Naive B cell (primary cell): ENCODE data around the gene TBR1. TPM values are rescaled to one million over a fixed set of nuclear protein-coding genes. Genes with fewer than 3 reads are reported as not detected.
A peak's percentile ranks its signal among the peaks of the same experiment; 100 is the strongest.

Experiments used
- ATAC-seq, 2 donors: fragments of 150-1000 bp; cut with Tn5 transposase; 2 replicates each; pipeline ENCODE4 v1.10.0; 2021; ENCODE audit warnings: low read depth in 2 of 2, mild to moderate bottlenecking in 2 of 2, moderate library complexity in 2 of 2
- DNase-seq: peaks from one replicate; pipeline ENCODE4 v3.0.0; 2022
- H3K27ac Mint-ChIP-seq, 6 donors: one replicate each; pipeline ENCODE4 v1.8.0; 2020 to 2022; ENCODE audit warnings: mild to moderate bottlenecking in 6 of 6, mixed read lengths in 6 of 6, moderate library complexity in 5 of 6, inconsistent platforms in 2 of 6
- H3K27me3 Mint-ChIP-seq, 3 donors: one replicate each; pipeline ENCODE4 v1.8.0; 2021 to 2022; ENCODE audit warnings: mixed read lengths in 3 of 3, mild to moderate bottlenecking in 1 of 3
- H3K36me3 Mint-ChIP-seq, 2 donors: one replicate each; pipeline ENCODE4 v1.8.0; 2020 to 2022; ENCODE audit warnings: mixed read lengths in 2 of 2, inconsistent platforms in 1 of 2, mild to moderate bottlenecking in 1 of 2
- H3K4me1 Mint-ChIP-seq, 3 donors: one replicate each; pipeline ENCODE4 v1.8.0; 2020 to 2022; ENCODE audit warnings: mixed read lengths in 3 of 3, inconsistent platforms in 1 of 3, mild to moderate bottlenecking in 1 of 3, moderate library complexity in 1 of 3
- H3K4me3 Mint-ChIP-seq, 8 donors: one replicate each; pipeline ENCODE4 v1.8.0; 2020 to 2022; ENCODE audit warnings: mild to moderate bottlenecking in 8 of 8, mixed read lengths in 8 of 8, moderate library complexity in 8 of 8, inconsistent platforms in 2 of 8
- H3K9me3 Mint-ChIP-seq, 7 donors: one replicate each; pipeline ENCODE4 v1.8.0; 2020 to 2022; ENCODE audit warnings: mixed read lengths in 7 of 7, mild to moderate bottlenecking in 5 of 7, inconsistent platforms in 2 of 7, moderate library complexity in 1 of 7
- polyA plus RNA-seq, 6 donors: library from polyadenylated mRNA; unstranded; fragments of 300-500 nt; fragmentation: Illumina TruSeq; gene quantifications; one replicate each; pipeline ENCODE4 v1.2.3, GENCODE V29; 2021; ENCODE audit warnings: low read depth in 6 of 6

The TBR1 gene
- polyA plus RNA-seq, 6 donors from 2014 or later = not detected

DNA sequence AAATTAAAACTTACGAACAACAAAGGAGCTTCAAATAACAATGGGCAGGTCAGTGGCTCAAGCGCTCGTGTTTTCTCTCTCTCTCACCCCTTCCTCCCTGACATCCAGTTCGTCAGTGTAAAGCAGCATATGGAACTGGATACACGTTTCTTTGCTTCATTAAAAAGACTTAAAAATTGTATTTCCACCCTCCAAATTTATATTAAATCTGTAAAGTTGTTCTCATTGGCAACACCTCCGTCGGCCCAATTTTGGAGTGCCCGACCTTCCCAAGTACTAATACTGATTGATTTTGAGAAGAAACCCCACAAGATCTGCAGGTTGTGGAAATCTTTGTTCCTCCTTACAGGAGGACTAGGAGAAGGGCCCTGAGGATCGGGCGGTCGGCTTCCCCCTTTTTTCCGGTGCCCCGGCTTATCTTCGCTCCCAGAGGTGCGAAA is 2.2 kb downstream of the TBR1 start:
- peak overlapping the region in 3 of 6 donors; percentile 9 to 48 (median 10) for H3K27ac Mint-ChIP-seq
- H3K4me1 Mint-ChIP-seq = peaks cover 47 to 59% (median 48%) of the 10 kb centered on the region in 3 donors
- ATAC-seq = no peak
- no peaks in the 10 kb centered on the region for H3K36me3 Mint-ChIP-seq
- peaks cover 79 to 91% (median 90%) of the 10 kb centered on the region in 3 donors for H3K27me3 Mint-ChIP-seq
- peak overlapping the region in 5 of 8 donors; percentile 4 to 54 (median 49) for H3K4me3 Mint-ChIP-seq
- DNase-seq = no peak
- H3K9me3 Mint-ChIP-seq = peaks cover 0 to 16% (median 4%) of the 10 kb centered on the region in 7 donors

DNA sequence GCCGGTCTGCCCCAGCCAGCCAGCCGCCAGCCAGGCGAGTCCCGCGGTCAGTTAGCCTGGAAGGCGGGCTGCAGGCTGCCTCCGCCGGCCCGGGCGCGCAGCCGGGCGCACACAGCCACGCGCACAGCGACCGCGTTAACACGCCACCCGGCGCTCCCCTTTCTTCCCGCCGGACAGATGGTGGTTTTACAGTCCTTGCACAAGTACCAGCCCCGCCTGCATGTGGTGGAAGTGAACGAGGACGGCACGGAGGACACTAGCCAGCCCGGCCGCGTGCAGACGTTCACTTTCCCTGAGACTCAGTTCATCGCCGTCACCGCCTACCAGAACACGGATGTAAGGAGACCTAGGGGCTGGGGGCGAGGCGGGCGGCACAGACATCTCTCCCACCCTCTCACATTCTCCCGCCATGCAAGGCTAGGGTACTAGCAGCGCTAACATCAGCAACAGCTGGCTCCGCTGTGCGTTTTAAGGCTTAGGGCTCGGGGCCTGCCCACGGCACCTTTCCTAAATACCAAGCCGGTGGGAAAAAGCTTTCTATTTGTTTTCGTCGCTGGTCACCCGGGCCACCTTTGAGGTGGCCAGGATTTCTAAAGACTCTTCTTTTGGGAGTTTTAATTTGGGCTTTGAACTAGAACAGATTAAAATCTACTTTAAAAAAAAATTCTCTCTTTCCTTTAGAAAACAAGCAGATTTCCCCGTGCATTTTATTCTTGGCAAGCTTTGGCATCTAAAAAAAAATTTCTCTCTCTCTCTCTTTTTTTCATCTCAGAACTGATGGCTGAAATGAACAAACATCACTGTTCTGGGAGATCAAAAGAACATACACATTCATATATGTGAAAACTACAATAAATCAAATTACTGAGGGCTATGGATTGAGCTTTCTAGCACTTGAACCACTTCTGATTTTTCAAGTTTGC is 2.9 kb downstream of the TBR1 start:
- Mint-ChIP-seq H3K36me3 (peaks cover 0 to under 1% of the 10 kb centered on the region in 2 donors), H3K27ac (peak overlapping the region in 3 of 6 donors; percentile 39 to 91 (median 59)), H3K9me3 (peaks cover 0 to 16% (median 4%) of the 10 kb centered on the region in 7 donors), H3K4me1 (peaks cover 43 to 56% (median 49%) of the 10 kb centered on the region in 3 donors), H3K27me3 (peaks cover 80 to 87% (median 86%) of the 10 kb centered on the region in 3 donors), H3K4me3 (peak overlapping the region; percentile 15 to 83 (median 62))
- DNase-seq = no peak
- no peak for ATAC-seq

DNA sequence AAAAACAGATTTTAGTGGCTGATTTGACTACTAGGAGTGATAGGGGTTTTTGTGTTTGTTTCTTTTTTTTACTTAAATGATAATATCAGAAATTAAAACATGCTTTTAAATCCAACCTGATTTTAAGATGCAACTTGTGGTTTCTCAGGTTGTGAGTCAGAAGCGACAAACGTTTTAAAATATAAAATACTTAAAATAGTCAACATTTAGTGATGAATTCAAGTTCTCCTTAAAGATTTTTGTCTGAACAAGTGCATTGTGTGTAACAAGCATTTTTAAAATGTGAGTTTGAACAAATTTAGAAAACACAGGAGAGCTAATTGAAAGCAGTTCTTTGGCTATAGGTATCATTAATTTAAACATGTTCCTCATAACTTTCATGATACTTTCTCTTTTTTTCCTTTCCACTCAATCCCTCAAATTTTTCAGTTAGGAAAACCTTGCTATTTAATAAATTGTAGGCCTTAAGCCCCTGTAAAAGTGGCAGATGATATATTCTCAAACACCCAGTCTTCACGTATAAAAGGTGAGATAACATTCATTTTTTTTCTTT is 3.6 kb downstream of the TBR1 start:
- peaks cover 0 to 8% of the 10 kb centered on the region in 2 donors for H3K36me3 Mint-ChIP-seq
- H3K27ac Mint-ChIP-seq = peak overlapping the region in 1 of 6 donors; percentile 24
- peak overlapping the region in 1 of 8 donors; percentile 15 for H3K4me3 Mint-ChIP-seq
- ATAC-seq (no peak), DNase-seq (no peak)
- peaks cover 3 to 18% (median 8%) of the 10 kb centered on the region in 7 donors for H3K9me3 Mint-ChIP-seq
- H3K27me3 Mint-ChIP-seq = peaks cover 88 to 92% (median 90%) of the 10 kb centered on the region in 3 donors
- H3K4me1 Mint-ChIP-seq = peaks cover 50 to 63% (median 56%) of the 10 kb centered on the region in 3 donors

DNA sequence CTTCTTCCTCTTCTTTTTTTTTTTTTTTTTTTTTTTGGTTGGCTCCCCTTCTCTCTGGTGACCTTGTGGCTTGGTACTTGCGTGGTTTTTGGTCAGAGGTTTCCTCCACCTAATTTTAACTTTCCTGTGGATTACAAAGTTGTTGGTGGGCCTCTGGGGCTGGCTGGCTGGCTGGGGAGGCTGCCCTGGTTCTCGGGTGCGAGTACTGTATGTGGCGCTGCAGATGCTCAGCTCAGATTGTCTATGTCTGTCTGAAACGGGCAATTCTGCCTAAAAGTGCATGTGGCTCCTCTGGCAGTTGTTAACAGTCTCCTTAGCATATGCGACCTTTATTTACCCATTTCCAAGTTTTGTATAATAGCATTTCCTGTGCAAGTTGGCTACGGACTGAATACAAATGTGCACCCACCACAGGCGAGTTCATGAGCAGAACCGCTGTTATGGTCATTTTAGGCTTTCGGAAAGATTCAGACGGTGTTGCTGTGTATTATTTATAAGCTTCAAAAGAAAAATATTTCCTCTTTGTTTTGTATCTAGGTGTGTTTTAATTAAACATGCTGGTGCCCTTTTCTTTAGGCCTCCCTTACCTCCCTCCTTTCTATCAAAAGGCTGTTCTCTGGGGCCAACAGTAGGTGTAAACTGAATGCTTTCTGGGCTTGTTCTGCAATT is 4.4 kb downstream of the TBR1 start:
- Mint-ChIP-seq H3K27me3 (peaks cover 89 to 90% (median 90%) of the 10 kb centered on the region in 3 donors), H3K4me3 (peak overlapping the region in 3 of 8 donors; percentile 29 to 68 (median 41)), H3K27ac (peak overlapping the region in 2 of 6 donors; percentile 9 to 17), H3K9me3 (peaks cover 3 to 22% (median 8%) of the 10 kb centered on the region in 7 donors), H3K36me3 (peaks cover 0 to 12% of the 10 kb centered on the region in 2 donors), H3K4me1 (peaks cover 46 to 57% (median 51%) of the 10 kb centered on the region in 3 donors)
- DNase-seq (no peak), ATAC-seq (no peak)

DNA sequence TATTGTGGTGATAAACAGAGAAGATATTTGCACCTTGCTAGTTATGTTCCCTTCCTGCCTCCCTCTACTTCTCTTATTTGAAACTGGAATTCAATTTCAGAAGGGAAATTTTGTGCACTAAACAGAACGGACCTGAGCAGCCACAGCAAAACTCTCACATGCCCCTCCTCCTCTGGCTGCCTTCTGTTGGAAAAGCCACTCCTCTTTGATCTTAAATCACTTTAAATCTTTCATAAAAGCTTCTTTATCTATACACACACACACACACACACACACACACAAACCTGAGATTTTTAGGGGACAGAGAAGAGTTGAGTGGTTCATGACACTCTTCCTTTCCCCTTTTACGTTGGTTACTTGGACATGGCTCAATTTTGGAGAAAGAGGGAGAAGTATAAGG is 5.6 kb downstream of the TBR1 start:
- Mint-ChIP-seq H3K27me3 (peaks cover 87 to 90% (median 88%) of the 10 kb centered on the region in 3 donors), H3K27ac (peak overlapping the region in 1 of 6 donors; percentile 3), H3K36me3 (peaks cover 0 to 12% of the 10 kb centered on the region in 2 donors), H3K4me3 (peak overlapping the region in 2 of 8 donors; percentile 25 to 67), H3K9me3 (peaks cover 3 to 31% (median 14%) of the 10 kb centered on the region in 7 donors), H3K4me1 (peaks cover 35 to 51% (median 39%) of the 10 kb centered on the region in 3 donors)
- ATAC-seq = no peak
- no peak for DNase-seq

DNA sequence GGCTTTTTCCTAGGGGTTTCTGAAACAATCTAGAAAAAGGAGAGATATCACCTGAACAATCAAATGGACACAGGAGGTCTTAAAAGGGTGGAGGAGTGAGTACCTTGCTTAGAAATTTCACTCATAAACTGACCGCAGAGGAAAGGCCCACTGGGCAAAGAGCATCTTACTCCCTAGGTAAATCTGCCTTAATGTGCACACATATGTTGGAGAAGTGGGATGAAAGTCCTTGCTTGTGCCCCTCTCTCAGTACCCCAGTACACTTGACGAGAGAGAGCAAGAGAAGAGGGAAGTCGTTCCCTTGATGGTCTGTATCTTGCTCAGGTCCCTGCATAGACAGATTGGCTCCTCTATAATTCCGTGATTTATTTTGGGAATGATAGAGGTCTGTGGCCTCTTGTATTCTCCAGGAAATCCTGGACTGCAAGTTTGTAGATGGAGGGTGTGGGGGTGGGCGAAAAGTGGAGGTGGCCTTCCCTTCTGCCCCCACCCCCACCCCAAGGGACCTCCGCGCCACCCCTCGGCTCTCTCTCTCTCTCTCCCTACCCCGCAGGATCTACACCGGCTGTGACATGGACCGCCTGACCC is 6.8 kb downstream of the TBR1 start:
- no peak for ATAC-seq
- Mint-ChIP-seq H3K36me3 (peaks cover 4 to 12% of the 10 kb centered on the region in 2 donors), H3K27me3 (peaks cover 87 to 90% (median 88%) of the 10 kb centered on the region in 3 donors), H3K9me3 (peaks cover 3 to 35% (median 12%) of the 10 kb centered on the region in 7 donors), H3K4me3 (peak overlapping the region; percentile 26 to 88 (median 72)), H3K4me1 (peaks cover 30 to 48% (median 37%) of the 10 kb centered on the region in 3 donors), H3K27ac (peak overlapping the region in 4 of 6 donors; percentile 13 to 79 (median 32))
- DNase-seq = no peak

DNA sequence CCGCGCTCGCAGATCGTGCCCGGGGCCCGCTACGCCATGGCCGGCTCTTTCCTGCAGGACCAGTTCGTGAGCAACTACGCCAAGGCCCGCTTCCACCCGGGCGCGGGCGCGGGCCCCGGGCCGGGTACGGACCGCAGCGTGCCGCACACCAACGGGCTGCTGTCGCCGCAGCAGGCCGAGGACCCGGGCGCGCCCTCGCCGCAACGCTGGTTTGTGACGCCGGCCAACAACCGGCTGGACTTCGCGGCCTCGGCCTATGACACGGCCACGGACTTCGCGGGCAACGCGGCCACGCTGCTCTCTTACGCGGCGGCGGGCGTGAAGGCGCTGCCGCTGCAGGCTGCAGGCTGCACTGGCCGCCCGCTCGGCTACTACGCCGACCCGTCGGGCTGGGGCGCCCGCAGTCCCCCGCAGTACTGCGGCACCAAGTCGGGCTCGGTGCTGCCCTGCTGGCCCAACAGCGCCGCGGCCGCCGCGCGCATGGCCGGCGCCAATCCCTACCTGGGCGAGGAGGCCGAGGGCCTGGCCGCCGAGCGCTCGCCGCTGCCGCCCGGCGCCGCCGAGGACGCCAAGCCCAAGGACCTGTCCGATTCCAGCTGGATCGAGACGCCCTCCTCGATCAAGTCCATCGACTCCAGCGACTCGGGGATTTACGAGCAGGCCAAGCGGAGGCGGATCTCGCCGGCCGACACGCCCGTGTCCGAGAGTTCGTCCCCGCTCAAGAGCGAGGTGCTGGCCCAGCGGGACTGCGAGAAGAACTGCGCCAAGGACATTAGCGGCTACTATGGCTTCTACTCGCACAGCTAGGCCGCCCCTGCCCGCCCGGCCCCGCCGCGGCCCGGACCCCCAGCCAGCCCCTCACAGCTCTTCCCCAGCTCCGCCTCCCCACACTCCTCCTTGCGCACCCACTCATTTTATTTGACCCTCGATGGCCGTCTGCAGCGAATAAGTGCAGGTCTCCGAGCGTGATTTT is 7.6 kb downstream of the TBR1 start:
- Mint-ChIP-seq H3K27me3 (peaks cover 80 to 84% (median 82%) of the 10 kb centered on the region in 3 donors), H3K27ac (peak overlapping the region in 4 of 6 donors; percentile 74 to 91 (median 80)), H3K4me3 (peak overlapping the region; percentile 73 to 88 (median 84)), H3K36me3 (peaks cover 4 to 12% of the 10 kb centered on the region in 2 donors), H3K9me3 (peaks cover 3 to 35% (median 12%) of the 10 kb centered on the region in 7 donors), H3K4me1 (peaks cover 22 to 43% (median 29%) of the 10 kb centered on the region in 3 donors)
- ATAC-seq (peak; percentile 34 to 37), DNase-seq (no peak)

DNA sequence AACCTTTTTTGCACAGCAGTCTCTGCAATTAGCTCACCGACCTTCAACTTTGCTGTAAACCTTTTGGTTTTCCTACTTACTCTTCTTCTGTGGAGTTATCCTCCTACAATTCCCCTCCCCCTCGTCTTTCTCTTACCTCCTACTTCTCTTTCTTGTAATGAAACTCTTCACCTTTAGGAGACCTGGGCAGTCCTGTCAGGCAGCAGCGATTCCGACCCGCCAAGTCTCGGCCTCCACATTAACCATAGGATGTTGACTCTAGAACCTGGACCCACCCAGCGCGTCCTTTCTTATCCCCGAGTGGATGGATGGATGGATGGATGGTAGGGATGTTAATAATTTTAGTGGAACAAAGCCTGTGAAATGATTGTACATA is 8.3 kb downstream of the TBR1 start:
- peaks cover 3 to 37% (median 12%) of the 10 kb centered on the region in 7 donors for H3K9me3 Mint-ChIP-seq
- peak overlapping the region; percentile 73 to 88 (median 84) for H3K4me3 Mint-ChIP-seq
- H3K27ac Mint-ChIP-seq = peak overlapping the region in 5 of 6 donors; percentile 74 to 91 (median 78)
- peaks cover 4 to 12% of the 10 kb centered on the region in 2 donors for H3K36me3 Mint-ChIP-seq
- H3K4me1 Mint-ChIP-seq = peaks cover 19 to 36% (median 22%) of the 10 kb centered on the region in 3 donors
- no peak for ATAC-seq
- peaks cover 75 to 82% (median 76%) of the 10 kb centered on the region in 3 donors for H3K27me3 Mint-ChIP-seq
- no peak for DNase-seq

DNA sequence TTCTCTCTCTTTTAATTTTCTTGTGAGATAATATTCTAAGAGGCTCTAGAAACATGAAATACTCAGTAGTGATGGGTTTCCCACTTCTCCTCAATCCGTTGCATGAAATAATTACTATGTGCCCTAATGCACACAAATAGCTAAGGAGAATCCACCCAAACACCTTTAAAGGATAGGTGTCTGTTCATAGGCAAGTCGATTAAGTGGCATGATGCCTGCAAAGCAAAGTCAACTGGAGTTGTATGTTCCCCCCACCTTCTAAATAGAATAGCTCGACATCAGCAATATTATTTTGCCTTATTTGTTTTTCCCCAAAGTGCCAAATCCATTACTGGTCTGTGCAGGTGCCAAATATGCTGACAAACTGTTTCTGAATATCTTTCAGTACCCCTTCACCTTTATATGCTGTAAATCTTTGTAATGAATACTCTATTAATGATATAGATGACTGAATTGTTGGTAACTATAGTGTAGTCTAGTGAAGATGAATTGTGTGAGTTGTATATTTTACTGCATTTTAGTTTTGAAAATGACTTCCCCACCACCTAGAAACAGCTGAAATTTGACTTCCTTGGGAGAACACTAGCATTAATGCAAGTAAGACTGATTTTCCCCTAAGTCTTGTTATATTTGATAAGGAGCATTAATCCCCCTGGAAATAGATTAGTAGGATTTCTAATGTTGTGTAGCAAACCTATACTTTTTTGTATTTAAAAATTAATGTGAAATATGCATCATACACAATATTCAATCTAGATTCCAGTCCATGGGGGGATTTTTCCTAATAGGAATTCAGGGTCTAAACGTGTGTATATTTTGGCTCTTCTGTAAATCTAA is 9.0 kb downstream of the TBR1 start:
- ATAC-seq = no peak
- peaks cover 3 to 37% (median 12%) of the 10 kb centered on the region in 7 donors for H3K9me3 Mint-ChIP-seq
- peak overlapping the region in 6 of 8 donors; percentile 73 to 87 (median 82) for H3K4me3 Mint-ChIP-seq
- no peak for DNase-seq
- peaks cover 75 to 83% (median 78%) of the 10 kb centered on the region in 3 donors for H3K27me3 Mint-ChIP-seq
- H3K4me1 Mint-ChIP-seq = peaks cover 19 to 35% (median 21%) of the 10 kb centered on the region in 3 donors
- peaks cover 4 to 12% of the 10 kb centered on the region in 2 donors for H3K36me3 Mint-ChIP-seq
- H3K27ac Mint-ChIP-seq = peak overlapping the region in 3 of 6 donors; percentile 74 to 84 (median 76)

DNA sequence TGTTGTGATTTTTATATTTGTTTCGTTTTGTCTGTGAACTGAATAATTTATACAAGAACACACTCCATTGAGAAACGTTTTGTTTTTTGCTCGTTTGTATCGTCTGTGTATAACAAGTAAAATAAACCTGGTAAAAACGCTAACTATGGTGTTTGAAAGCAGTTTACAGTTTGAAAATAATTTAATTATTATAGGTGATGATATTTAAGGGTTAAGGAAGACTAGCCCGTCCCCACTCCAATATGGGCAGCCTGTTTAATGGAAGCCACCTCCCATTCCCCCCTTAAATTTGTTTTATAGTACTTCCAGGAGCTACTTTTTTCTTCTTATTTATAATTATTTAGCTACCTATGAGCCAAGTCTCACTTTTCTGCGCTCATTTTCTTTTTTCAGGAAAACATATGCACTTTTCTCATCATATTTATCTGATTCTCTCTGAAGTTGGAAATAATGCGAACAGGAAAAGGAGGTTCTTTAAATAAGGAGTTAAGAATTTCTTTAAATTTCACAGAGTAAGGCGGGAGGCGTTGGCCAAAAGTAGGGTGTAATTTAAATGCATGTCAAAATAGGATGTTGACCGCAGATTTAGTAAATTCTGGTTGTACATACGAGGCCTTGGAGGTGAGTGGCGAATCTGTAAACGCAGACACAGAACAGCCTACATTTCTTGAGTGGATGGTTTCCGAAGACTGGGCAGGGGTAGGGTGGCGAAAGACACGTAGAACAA is 9.8 kb downstream of the TBR1 start:
- ATAC-seq (no peak), DNase-seq (no peak)
- peaks cover 3 to 36% (median 12%) of the 10 kb centered on the region in 7 donors for H3K9me3 Mint-ChIP-seq
- peak overlapping the region in 3 of 6 donors; percentile 63 to 88 (median 85) for H3K27ac Mint-ChIP-seq
- H3K4me1 Mint-ChIP-seq = peaks cover 19 to 33% (median 21%) of the 10 kb centered on the region in 3 donors
- H3K27me3 Mint-ChIP-seq = peaks cover 72 to 83% (median 76%) of the 10 kb centered on the region in 3 donors
- peak overlapping the region in 4 of 8 donors; percentile 15 to 68 (median 40) for H3K4me3 Mint-ChIP-seq
- H3K36me3 Mint-ChIP-seq = peaks cover 4 to 12% of the 10 kb centered on the region in 2 donors
